GM19238 (cell line): ENCODE data around the gene RIIAD1.
"Not testable (repeated sequence)": the region's sequence is repeated elsewhere in the genome, so short reads cannot be mapped to it uniquely, and the experiment has no call there.

Source experiments
- DNase-seq: peaks from one replicate; pipeline ENCODE4 v3.0.0; 2011; ENCODE audit warnings: low spot score; ENCODE audit not compliant: insufficient read length

RIIAD1 gene

GRCh38 chr1:151720974-151721787, at the start of gene RIIAD1:
Gene RIIAD1 (plus strand): TSS chr1:151721522. CDS start chr1:151721537, 15 bp downstream.
- DNase-seq, result peak; percentile 94

- DNase-seq, result no peak
These were observed 47.9 kb upstream of the RIIAD1 start for GRCh38 chr1:151673407-151673806.

GRCh38 chr1:151680391-151680790, 40.9 kb upstream of the RIIAD1 start:
- no peak for DNase-seq

- no peak for DNase-seq
These were observed 40.5 kb upstream of the RIIAD1 start for GRCh38 chr1:151680826-151681225.

GRCh38 chr1:151681923-151682322, 39.4 kb upstream of the RIIAD1 start:
- no peak for DNase-seq

GRCh38 chr1:151682901-151683300, 38.4 kb upstream of the RIIAD1 start:
- DNase-seq, result not testable (repeated sequence)

GRCh38 chr1:151684128-151684527, 37.2 kb upstream of the RIIAD1 start:
- DNase-seq, result no peak

- DNase-seq, result no peak
These were observed 34.8 kb upstream of the RIIAD1 start for GRCh38 chr1:151686561-151686960.

- no peak for DNase-seq
These were observed 31.8 kb upstream of the RIIAD1 start for GRCh38 chr1:151689494-151689893.

- DNase-seq, result no peak
These were observed 29.1 kb upstream of the RIIAD1 start for GRCh38 chr1:151692226-151692625.

- no peak for DNase-seq
These were observed 28.2 kb upstream of the RIIAD1 start for GRCh38 chr1:151693057-151693651.

GRCh38 chr1:151701515-151701914, 19.8 kb upstream of the RIIAD1 start:
- no peak for DNase-seq

GRCh38 chr1:151702936-151703335, 18.4 kb upstream of the RIIAD1 start:
- no peak for DNase-seq

- no peak for DNase-seq
These were observed 17.5 kb upstream of the RIIAD1 start for GRCh38 chr1:151703813-151704212.

- DNase-seq, result no peak
These were observed 17.1 kb upstream of the RIIAD1 start for GRCh38 chr1:151704246-151704645.

- DNase-seq, result no peak
These were observed 16.2 kb upstream of the RIIAD1 start for GRCh38 chr1:151705146-151705545.

GRCh38 chr1:151705753-151706463, 15.4 kb upstream of the RIIAD1 start:
- DNase-seq, result no peak

GRCh38 chr1:151706464-151707415, 14.6 kb upstream of the RIIAD1 start:
- no peak for DNase-seq

- DNase-seq, result no peak
These were observed 13.7 kb upstream of the RIIAD1 start for GRCh38 chr1:151707541-151708065.

GRCh38 chr1:151708891-151709290, 12.4 kb upstream of the RIIAD1 start:
- DNase-seq, result no peak
